CD4-positive, alpha-beta T cell treated with Interleukin-15 for 4 hours (primary cell): ENCODE data around the gene POGK.
"Not testable (repeated sequence)": the region's sequence is repeated elsewhere in the genome, so short reads cannot be mapped to it uniquely, and the experiment has no call there.

Experiments used
- DNase-seq: peaks from one replicate; pipeline ENCODE4 v3.0.0-alpha.2; 2020; ENCODE audit warnings: low spot score

POGK gene

GRCh38 chr1:166838766-166839599, at the start of gene POGK:
Gene POGK (plus strand): TSS chr1:166839475. CDS start chr1:166840957, 1,482 bp downstream.
- DNase-seq = peak; percentile 81

GRCh38 chr1:166796620-166797236, 42.5 kb upstream of the POGK start:
- DNase-seq = no peak

- DNase-seq = no peak
Measured at GRCh38 chr1:166808952-166809351, 30.3 kb upstream of the POGK start.

GRCh38 chr1:166811691-166812090, 27.6 kb upstream of the POGK start:
- DNase-seq = no peak

GRCh38 chr1:166813508-166814223, 25.6 kb upstream of the POGK start:
- DNase-seq = no peak

GRCh38 chr1:166814611-166815010, 24.7 kb upstream of the POGK start:
- DNase-seq = no peak

- DNase-seq = no peak
Measured at GRCh38 chr1:166819974-166820373, 19.3 kb upstream of the POGK start.

GRCh38 chr1:166822385-166822784, 16.9 kb upstream of the POGK start:
- no peak for DNase-seq

GRCh38 chr1:166827426-166827825, 11.8 kb upstream of the POGK start:
- no peak for DNase-seq

- not testable (repeated sequence) for DNase-seq
Measured at GRCh38 chr1:166829762-166830161, 9.5 kb upstream of the POGK start.

- DNase-seq = no peak
Measured at GRCh38 chr1:166836733-166837132, 2.5 kb upstream of the POGK start.

GRCh38 chr1:166839600-166840308, 479 bp downstream of the POGK start:
- DNase-seq = peak; percentile 53

GRCh38 chr1:166840309-166841274, 1.3 kb downstream of the POGK start:
- no peak for DNase-seq

GRCh38 chr1:166843322-166843721, 4.0 kb downstream of the POGK start:
- DNase-seq = no peak

- DNase-seq = no peak
Measured at GRCh38 chr1:166843769-166844596, 4.7 kb downstream of the POGK start.

- DNase-seq = no peak
Measured at GRCh38 chr1:166844791-166845190, 5.5 kb downstream of the POGK start.

GRCh38 chr1:166848193-166848592, 8.9 kb downstream of the POGK start:
- DNase-seq = no peak

GRCh38 chr1:166849135-166849534, 9.9 kb downstream of the POGK start:
- DNase-seq = no peak

GRCh38 chr1:166852918-166853317, 13.6 kb downstream of the POGK start:
- DNase-seq = no peak

- DNase-seq = no peak
Measured at GRCh38 chr1:166855558-166855957, 16.3 kb downstream of the POGK start.
